ENCODE measurements around the gene N4BP2L1. TPM values are rescaled to one million over a fixed set of nuclear protein-coding genes. Genes with fewer than 3 reads are reported as not detected.

N4BP2L1 gene
- total RNA-seq, 3 donors from 2014 or later (not counting 1 experiment from before 2014, with no cell fraction given) = 52.1 to 82.9 (median 75.4) TPM

DNA sequence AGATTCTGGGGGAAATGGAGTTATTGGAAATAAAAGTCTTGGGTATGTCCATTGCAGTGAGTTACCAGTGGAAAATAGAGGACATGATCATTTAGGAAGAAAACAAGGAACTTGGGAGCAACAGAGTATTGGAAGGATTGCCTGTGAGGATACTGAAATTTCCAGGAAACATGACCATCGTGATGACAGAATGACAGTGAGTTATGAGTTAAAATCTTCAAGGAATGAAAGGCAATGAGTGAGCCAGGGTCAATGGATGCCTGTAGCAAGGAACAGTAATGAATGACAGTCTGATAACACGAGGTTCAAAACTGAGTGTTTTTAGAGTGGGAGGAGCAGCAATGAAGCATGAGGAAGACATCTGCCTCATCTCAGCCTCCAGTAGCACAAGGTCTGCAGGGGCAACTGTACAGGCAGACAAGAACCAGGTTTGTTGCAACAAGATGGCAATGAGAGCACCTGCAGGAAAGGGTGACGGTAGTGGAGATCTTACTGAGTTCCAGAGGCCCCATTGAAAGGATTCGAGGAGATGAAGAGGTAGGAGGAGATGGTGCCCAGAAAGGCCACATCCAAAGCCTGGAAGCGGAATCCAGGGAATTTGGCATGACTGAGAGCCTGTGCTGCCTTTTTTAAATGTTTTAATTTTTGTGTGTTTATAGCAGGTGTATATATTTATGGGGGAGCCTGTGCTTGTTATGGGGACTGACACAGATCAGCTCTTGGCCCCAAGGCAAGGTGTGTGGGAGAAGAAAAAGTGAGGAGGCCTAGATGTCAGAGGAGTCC, 43.9 kb downstream of the N4BP2L1 start:
- Histone ChIP-seq H3K4me3 (ENCODE audit: low read length) (no peak overlapping the region), H3K36me3 (ENCODE audit: control insufficient read depth, insufficient read depth, low read length) (no peaks in the 10 kb centered on the region), H3K27me3 (ENCODE audit: control insufficient read depth, insufficient read depth, low read length) (no peaks in the 10 kb centered on the region), H3K27ac (ENCODE audit: low read length) (no peak overlapping the region), H3K4me1 (ENCODE audit: control insufficient read depth, insufficient read depth, low read length) (no peaks in the 10 kb centered on the region), H3K9me3 (ENCODE audit: control insufficient read depth, insufficient read depth, low read length) (no peaks in the 10 kb centered on the region)
- Mint-ChIP-seq H3K9me3 (no peaks in the 10 kb centered on the region), H3K4me1 (no peaks in the 10 kb centered on the region), H3K36me3 (no peaks in the 10 kb centered on the region), H3K27ac (no peak overlapping the region), H3K4me3 (no peak overlapping the region), H3K27me3 (ENCODE audit: low read depth in 2 of 2) (no peaks in the 10 kb centered on the region)
- WGBS (ENCODE audit: insufficient coverage) = 96% methylated on average over 5 of the region's 5 CpGs
- TF ChIP-seq, protein P1, sequence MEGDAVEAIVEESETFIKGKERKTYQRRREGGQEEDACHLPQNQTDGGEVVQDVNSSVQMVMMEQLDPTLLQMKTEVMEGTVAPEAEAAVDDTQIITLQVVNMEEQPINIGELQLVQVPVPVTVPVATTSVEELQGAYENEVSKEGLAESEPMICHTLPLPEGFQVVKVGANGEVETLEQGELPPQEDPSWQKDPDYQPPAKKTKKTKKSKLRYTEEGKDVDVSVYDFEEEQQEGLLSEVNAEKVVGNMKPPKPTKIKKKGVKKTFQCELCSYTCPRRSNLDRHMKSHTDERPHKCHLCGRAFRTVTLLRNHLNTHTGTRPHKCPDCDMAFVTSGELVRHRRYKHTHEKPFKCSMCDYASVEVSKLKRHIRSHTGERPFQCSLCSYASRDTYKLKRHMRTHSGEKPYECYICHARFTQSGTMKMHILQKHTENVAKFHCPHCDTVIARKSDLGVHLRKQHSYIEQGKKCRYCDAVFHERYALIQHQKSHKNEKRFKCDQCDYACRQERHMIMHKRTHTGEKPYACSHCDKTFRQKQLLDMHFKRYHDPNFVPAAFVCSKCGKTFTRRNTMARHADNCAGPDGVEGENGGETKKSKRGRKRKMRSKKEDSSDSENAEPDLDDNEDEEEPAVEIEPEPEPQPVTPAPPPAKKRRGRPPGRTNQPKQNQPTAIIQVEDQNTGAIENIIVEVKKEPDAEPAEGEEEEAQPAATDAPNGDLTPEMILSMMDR (IDR thresholded peaks at IDR 0.05) = no peak
- intact Hi-C loops (cut with micrococcal nuclease) = loop anchor here (10.0 kb wide), 1 partner anchor 261 kb away; no protein-coding TSS in a partner anchor
- DNase-seq (no peak), ATAC-seq (no peak)

DNA sequence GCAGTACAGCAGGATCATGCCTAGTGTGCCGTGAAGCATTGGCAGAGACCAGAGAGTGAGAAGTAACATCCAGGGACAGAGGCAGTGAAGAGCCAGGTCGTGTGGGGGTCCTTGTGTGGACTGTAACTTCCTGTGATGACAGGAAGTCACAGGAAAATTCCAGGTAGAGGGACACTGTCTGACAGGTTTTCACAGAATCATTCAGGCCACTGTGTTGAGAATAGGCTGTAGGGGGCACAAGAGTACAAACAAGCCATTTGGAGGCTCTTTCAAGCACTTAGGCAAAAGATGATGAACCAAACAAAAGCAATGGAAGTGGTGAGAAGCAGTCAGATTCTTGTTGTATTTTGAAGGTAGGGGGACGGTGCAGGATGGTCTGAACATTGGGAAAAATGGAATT, 46.4 kb downstream of the N4BP2L1 start:
- Histone ChIP-seq H3K27ac (ENCODE audit: low read length) (no peak overlapping the region), H3K9me3 (ENCODE audit: control insufficient read depth, insufficient read depth, low read length) (no peaks in the 10 kb centered on the region), H3K4me3 (ENCODE audit: low read length) (no peak overlapping the region), H3K27me3 (ENCODE audit: control insufficient read depth, insufficient read depth, low read length) (no peaks in the 10 kb centered on the region), H3K4me1 (ENCODE audit: control insufficient read depth, insufficient read depth, low read length) (no peaks in the 10 kb centered on the region), H3K36me3 (ENCODE audit: control insufficient read depth, insufficient read depth, low read length) (no peaks in the 10 kb centered on the region)
- H3K27ac Mint-ChIP-seq = no peak overlapping the region
- peak in 1 of 2 donors; percentile 63 for DNase-seq
- H3K36me3 Mint-ChIP-seq = no peaks in the 10 kb centered on the region
- H3K9me3 Mint-ChIP-seq = no peaks in the 10 kb centered on the region
- no peaks in the 10 kb centered on the region for H3K4me1 Mint-ChIP-seq
- 74% methylated on average over 3 of the region's 3 CpGs for WGBS (ENCODE audit: insufficient coverage)
- no peak overlapping the region for H3K4me3 Mint-ChIP-seq
- TF ChIP-seq, protein P1 (IDR thresholded peaks at IDR 0.05) = peak; percentile 53
- peak in 2 of 3 donors; percentile 72 to 73 for ATAC-seq
- intact Hi-C loops (cut with micrococcal nuclease) = loop anchor here (1.0 to 10.0 kb wide), 3 partner anchors 62 to 263 kb away; no protein-coding TSS in a partner anchor
- no peaks in the 10 kb centered on the region for H3K27me3 Mint-ChIP-seq (ENCODE audit: low read depth in 2 of 2)

DNA sequence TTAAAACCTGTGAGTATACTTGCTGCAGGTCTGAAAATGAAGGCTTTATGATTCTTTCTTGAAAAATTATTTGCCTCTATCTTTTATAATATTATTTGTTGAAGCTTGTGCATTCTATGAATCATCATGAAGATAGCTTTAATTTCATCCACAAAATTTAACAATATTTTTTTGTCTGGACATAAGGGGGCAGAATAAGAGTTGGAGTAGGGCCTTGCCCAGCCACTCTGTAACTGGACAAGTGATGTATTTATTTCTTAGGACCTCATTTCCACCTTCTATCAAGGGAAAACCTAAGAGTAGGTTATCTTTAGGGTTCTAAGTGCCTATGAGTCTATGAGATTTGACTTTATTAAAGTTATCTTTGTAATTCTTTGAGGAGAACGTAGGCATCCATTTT, 49.9 kb downstream of the N4BP2L1 start:
- DNase-seq = no peak
- Mint-ChIP-seq H3K4me3 (no peak overlapping the region), H3K27ac (no peak overlapping the region), H3K27me3 (ENCODE audit: low read depth in 2 of 2) (no peaks in the 10 kb centered on the region), H3K9me3 (no peaks in the 10 kb centered on the region), H3K36me3 (no peaks in the 10 kb centered on the region), H3K4me1 (no peaks in the 10 kb centered on the region)
- Histone ChIP-seq H3K27me3 (ENCODE audit: control insufficient read depth, insufficient read depth, low read length) (no peaks in the 10 kb centered on the region), H3K36me3 (ENCODE audit: control insufficient read depth, insufficient read depth, low read length) (no peaks in the 10 kb centered on the region), H3K4me3 (ENCODE audit: low read length) (no peak overlapping the region), H3K27ac (ENCODE audit: low read length) (no peak overlapping the region), H3K9me3 (ENCODE audit: control insufficient read depth, insufficient read depth, low read length) (no peaks in the 10 kb centered on the region), H3K4me1 (ENCODE audit: control insufficient read depth, insufficient read depth, low read length) (no peaks in the 10 kb centered on the region)
- TF ChIP-seq, protein P1 (IDR thresholded peaks at IDR 0.05) = no peak
- WGBS (ENCODE audit: insufficient coverage) = no CpG with 5 or more reads among the region's 1 CpG
- no peak for ATAC-seq
- intact Hi-C loops (cut with micrococcal nuclease) = no loop called here
